HG02642 (cell line): ENCODE data around the gene TMEM235.
A peak's percentile ranks its signal among the peaks of the same experiment; 100 is the strongest.

ENCODE experiments used
- ATAC-seq: cut with Tn5 transposase; IDR thresholded peaks from one replicate; pipeline ENCODE4 v1.9.1; 2021; ENCODE audit warnings: mild to moderate bottlenecking; ENCODE audit not compliant: unreplicated experiment, poor library complexity

Gene TMEM235

GRCh38 chr17:78268191-78268874 lies 36.9 kb downstream of the TMEM235 start:
- ATAC-seq = no peak

- no peak for ATAC-seq
Observed at GRCh38 chr17:78268951-78269905, 37.8 kb downstream of the TMEM235 start.

GRCh38 chr17:78269955-78270381 lies 38.5 kb downstream of the TMEM235 start:
- ATAC-seq = no peak

DNA sequence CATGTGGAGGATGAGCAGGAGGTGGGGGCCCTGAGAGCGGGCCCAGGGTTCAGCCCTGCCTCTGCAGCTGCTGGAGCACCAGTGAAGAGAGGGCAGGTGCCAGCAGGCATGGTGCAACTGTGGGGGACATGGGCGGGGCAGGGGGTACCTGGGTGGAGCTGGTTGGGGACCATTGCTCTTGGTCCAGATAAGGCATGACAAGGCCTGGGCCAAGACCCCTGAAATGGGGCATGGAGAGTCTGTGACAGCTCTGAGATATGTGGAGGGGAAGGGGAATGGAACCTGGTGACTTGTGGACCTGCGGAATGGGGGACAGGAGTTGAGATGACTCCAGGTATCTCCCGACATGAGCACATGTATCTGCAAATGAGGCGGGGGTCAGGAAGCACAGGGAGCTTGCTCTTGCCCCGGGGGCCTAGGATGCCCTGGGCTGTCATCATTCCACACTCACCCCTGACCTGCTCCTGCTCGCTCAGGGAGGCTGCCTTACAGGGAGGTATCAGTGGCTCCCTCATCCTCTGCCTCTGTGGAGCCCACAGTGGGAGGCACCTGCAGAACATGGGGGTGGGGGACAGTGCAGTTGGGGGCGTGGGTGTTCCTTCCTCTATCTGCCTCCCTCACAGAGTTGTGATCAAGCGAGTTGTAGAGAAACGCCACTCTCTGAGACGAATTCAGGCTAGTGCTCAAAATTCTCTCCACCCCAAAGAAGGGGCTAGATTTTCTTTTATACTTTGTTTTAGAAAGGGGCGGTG lies 40.2 kb downstream of the TMEM235 start:
- no peak for ATAC-seq

GRCh38 chr17:78272181-78272913 lies 40.9 kb downstream of the TMEM235 start:
- no peak for ATAC-seq

GRCh38 chr17:78272914-78273258 lies 41.5 kb downstream of the TMEM235 start:
- no peak for ATAC-seq

- no peak for ATAC-seq
Observed at GRCh38 chr17:78273813-78274212, 42.4 kb downstream of the TMEM235 start.

- ATAC-seq = no peak
Observed at GRCh38 chr17:78275355-78275754, 43.9 kb downstream of the TMEM235 start.

DNA sequence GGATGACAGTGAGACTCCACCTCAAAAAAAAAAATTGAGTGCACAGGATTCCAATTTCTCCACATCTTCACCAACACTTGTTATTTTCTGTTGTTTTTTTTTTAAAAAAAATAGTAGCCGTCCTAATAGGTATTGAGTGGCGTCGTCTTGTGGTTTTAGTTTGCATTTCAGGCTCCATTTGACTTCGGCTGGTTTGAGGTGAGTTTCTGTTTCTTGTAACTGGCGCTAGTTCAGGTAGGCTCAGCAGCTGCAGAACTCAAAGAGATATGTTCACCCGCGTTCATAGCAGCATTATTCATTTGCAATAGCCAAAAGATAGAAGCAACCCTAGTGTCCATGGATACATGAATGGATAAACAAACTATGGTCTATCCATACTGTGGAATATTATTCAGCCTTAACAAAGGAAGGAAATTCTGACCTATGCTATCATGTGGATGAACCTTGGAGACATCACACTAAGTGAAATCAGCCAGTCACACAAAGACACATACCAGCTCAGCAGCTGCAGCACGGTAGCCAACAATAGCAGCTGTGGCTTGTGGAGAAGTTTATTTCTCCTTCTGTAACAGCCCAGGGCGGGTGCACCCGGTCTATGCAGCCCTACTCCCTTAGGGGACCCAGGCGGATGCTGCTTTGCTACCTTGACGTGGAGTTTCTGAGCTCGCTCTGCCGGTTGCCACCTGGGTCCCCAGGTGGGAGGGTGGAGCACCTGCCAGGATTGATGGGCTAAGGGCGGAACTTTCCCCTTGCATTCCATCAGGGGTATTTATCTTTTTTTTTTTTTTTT lies 44.9 kb downstream of the TMEM235 start:
- peak; percentile 62 for ATAC-seq

- no peak for ATAC-seq
Observed at GRCh38 chr17:78278139-78278741, 46.8 kb downstream of the TMEM235 start.

- ATAC-seq = no peak
Observed at GRCh38 chr17:78279360-78279990, 48.0 kb downstream of the TMEM235 start.

DNA sequence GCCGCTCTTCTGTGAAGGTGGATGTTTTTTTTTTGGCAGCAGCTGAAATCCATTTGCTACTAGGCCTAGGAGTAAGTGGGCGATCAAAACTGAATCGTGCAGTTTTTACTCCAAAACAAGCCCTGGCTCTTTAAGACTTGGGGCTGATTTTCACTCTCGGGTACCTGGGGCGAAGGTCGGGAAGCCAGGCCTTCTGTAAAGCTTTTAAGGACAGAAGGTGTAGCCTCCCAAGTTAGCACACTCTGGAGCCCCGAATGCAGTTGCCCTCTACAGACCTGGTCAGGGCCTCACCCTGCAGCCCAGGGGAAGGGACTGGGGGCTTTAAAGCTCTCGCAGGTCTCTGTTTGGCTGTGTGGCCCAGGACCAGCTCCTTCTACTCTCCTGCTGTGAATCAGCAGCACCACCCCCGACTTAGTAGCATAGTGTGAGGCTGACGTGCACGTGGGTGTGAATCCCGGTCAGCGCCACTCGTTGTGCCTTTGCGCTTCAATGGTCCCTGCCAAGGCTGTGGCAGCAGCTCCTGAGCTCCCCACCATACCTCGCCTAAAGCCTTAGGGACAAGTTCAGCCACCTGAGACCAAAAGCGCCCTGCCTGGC lies 49.9 kb downstream of the TMEM235 start:
- ATAC-seq = no peak

GRCh38 chr17:78284146-78284545 lies 52.7 kb downstream of the TMEM235 start:
- ATAC-seq = no peak

DNA sequence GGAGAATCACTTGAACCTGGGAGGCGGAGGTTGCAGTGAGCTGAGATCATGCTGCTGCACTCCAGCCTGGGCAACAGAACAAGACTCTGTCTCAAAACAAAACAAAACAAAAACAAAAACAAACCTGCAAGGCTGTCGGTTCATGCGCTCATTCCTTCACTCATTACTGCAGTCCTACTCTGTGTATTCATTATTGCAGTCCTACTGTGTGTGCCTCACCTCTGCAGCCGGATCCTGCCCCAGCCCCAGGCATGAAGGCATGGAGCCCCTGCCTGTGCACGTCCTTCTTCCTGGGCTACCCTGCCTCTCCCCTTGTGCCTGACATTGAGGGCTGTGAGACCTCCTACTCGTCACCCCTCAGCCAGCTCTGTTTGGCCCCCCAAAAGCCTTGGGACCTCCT lies 57.6 kb downstream of the TMEM235 start:
- ATAC-seq = no peak

DNA sequence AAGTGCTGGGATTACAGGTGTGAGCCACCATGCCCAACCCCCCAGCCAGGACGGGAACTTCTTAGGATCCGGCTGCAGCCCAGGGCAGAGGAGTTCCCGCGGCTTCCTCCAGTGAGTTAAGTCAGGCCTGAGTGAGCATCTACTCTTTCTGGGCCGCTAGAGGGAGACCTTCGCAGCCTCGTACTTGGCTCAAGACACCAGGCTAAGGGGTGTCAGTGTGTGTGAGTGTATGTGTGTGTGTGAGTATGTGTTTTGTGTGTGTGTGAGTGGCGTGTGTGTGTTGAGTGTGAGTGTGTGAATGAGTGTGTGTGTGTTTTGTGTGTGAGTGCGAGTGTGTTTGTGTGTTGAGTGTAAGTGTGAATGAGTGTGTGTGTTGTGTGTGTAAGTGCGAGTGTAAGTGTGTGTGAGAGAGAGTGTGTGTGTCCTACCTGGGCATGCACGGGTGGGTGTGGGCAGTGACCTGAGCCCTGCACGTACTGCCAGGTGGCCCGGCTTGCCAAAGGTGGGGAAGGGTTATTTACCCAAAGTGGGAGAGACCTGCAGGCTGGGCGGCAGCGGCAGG lies 58.5 kb downstream of the TMEM235 start:
- ATAC-seq = no peak
